Measurements from ENCODE around the gene CCR7.
"Not testable (repeated sequence)": the region's sequence is repeated elsewhere in the genome, so short reads cannot be mapped to it uniquely, and the experiment has no call there.

The CCR7 gene

GRCh38 chr17:40550608-40551007 lies 14.7 kb downstream of the CCR7 start:
- DNase-seq (ENCODE audit: low spot score): no peak

DNA sequence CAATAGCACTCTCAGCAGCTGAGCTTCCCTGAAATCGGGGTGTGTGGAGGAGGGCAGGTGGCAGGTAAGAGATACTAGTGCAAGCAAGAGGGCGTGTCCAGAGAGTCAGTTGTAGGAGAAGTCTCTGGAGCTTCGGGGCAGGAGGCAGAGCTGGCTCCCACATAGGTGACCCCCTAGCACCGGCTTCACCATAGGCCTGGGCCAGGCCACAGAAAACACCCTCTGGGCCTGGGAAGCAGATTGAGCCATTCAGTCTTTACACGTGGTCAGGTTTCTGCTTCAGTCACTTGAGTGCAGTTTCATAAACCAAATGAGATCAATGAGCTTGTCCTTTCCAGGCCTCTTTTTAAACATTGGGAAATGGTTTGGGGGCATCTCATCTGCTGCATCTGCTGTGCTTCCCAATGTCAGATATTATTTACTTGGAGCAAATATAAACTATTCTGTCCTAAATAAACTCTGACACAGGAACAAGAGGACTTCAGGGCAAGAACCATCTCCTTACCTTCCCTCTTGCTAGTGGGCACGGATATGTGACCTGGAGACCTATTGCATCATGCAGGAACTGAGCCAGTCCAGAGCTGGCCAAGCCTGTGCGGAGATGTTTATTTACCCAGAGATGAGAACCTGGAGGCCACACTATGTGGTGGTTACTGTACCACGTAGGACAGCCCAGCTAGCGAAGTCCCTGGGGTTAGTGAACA lies 16.1 kb downstream of the CCR7 start:
- DNase-seq (ENCODE audit: low spot score): no peak

GRCh38 chr17:40548491-40548981 lies 16.7 kb downstream of the CCR7 start:
- DNase-seq (ENCODE audit: low spot score): no peak

- no peak for DNase-seq (ENCODE audit: low spot score)
Measured at GRCh38 chr17:40547785-40548478, 17.3 kb downstream of the CCR7 start.

DNA sequence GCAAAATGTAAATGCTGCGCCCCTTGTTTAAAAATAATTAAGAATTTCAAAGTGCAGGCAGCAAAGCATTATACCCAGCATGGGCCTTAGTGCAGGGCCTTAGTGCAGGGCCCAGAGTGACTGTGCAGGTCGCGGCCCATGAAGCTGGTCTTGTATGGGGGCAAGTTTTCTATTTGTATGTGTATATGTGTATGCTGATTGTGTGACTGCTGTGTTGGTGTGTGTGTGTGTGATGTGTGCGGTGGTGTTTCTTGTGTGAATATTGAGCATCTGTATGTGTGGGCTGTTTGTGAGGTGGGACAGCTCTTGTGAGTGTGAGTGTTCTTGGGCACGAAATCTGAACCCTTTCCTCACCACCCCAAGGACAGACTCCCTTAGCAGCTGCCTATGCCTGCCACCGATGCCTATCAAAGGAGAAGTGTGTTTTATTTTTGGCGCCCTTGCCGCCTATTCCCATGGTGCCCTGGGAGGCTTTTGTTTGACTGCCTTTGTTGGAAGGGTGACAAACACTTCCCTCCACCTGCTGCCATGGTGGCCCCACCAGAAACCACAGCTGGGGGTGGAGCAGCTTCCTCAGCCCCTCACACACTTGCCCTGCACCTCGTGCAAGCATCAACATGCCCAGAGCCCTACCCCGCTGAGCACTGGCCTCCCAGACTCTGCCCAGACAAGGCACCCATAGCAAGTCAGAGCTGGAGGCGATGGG lies 18.0 kb downstream of the CCR7 start:
- DNase-seq (ENCODE audit: low spot score): no peak

DNA sequence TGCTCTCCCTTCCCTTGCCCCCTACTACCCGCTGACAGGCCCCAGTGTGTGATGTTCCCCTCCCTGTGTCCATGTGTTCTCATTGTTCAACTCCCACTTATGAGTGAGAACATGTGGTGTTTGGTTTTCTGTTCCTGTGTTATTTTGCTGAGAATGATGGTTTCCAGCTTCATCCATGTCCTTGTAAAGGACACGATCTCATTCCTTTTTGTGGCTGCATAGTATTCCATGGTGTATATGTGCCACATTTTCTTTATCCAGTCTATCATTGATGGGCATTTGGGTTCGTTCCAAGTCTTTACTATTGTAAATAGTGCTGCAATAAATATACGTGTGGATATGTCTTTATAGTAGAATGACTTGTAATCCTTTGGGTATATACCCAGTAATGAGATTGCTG lies 18.8 kb downstream of the CCR7 start:
- not testable (repeated sequence) for DNase-seq (ENCODE audit: low spot score)

DNA sequence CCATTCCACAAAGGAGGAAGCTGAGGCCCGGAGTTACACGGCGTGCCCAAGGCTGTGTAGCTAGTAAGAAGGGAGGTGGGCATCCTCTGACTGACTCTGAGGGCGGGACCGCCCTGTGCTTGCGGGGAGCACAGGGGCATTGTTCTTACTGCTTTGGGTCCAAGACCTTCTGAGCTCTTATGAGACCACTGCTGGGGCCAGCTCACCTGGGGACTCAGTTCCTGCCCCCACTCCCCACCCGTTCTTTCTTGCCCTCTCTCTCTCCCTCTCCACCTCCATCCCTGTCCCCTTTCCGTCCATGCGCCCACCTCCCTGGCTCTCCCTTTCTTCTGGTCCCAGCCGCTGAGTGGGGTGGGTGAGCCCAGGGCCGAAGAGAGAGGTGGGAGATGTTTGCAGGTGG lies 19.6 kb downstream of the CCR7 start:
- no peak for DNase-seq (ENCODE audit: low spot score)

DNA sequence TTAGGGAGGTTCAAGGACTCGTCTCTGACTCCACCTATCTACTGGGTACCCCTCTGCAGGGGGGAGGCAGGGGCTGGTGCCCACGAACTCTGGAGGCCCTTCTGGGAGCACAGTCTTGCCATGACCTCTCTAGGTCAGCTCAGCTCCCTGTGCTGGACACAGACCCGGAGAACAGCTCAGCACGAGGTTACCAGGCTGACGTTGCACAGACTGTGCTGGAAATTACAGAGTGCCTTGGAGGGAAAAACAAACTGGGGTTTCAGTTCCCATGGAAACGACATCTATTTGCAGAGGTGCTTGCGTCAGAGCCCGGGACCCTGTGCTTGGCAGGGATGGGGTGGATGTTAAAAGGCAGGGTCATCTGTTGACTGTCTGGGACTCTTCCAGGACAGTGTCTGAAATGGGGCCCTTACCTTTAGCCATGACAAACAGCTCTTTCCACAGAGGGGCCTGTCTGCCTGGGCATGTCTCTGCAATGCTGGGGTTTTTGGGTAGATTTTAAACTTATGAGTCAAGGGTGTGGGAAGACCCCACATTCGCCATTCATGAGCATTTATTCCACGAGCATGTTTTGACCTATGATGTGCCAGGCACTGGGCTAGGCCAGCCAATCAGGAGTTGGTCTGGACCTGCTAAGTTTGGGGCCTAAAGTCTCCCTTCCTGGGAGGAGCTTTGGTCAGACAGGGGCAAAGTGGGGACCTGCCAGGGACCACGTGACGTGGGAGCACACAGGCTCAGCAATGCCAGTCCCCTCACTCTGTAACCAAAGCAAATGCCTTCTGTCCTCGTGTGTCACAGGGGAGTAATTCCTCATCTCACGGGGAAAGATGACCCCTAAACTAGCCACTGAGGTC lies 22.5 kb downstream of the CCR7 start:
- DNase-seq (ENCODE audit: low spot score): no peak

GRCh38 chr17:40541873-40542557 lies 23.3 kb downstream of the CCR7 start:
- DNase-seq (ENCODE audit: low spot score): no peak

DNA sequence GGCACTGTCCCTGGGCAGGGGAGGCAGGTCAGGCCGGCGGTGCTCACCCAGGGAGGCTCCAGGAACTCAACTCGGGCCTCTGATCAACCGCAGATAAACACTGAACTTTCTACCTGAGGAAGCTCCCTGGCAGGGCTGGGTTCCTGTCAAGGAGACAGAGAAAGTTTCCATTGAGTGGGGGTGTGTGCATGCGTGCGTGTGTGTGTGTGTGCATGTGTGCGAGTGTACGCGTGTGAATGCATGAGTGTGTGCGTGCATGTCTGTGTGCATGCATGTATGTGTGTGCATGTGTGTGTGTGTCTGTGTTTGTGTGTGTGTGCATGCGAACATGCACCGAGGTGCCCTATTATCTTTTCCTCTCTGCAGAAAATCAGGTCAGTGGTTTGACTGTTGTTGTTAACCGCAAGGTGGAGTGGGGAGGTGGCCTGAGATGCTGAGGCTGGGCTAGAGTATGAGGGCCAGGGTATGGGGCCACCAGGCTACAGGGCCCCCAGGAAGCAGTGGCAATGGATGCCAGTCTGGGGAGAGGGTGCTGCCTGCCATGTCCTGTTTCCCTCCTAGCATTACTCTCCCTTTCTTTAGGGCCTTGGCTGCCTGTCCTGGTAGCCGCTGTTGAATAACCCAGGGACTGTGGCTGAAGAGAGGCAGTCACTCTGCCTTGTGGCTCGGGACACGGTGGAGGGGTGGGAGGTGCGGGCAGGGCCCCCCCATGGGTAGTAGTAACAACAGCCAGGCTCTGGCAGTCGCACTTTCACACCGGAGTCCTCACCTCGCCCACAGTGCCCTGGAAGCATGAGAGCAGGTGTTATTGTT lies 24.0 kb downstream of the CCR7 start:
- no peak for DNase-seq (ENCODE audit: low spot score)

DNA sequence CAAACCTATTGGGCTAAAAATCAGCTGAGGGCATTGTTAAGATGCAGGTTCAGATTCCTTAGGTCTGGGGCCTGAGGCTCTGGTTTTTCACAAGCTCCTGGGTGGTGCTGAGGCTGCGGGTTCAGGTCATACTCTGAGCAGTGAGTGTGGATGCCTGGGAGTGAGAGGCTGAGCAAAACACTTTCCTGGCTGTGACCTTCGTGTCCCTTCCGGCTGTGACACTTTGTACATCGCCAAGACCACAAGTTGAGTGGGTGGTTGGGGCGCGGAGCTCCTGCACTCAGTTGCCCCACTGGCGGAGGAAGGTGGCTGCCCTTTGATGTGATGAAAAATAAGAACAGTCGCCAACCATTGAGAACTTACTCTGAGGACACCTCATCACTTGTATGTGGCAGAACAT lies 24.8 kb downstream of the CCR7 start:
- DNase-seq (ENCODE audit: low spot score): no peak

GRCh38 chr17:40539711-40540411 lies 25.4 kb downstream of the CCR7 start:
- DNase-seq (ENCODE audit: low spot score): no peak

- no peak for DNase-seq (ENCODE audit: low spot score)
Measured at GRCh38 chr17:40538936-40539705, 26.2 kb downstream of the CCR7 start.

DNA sequence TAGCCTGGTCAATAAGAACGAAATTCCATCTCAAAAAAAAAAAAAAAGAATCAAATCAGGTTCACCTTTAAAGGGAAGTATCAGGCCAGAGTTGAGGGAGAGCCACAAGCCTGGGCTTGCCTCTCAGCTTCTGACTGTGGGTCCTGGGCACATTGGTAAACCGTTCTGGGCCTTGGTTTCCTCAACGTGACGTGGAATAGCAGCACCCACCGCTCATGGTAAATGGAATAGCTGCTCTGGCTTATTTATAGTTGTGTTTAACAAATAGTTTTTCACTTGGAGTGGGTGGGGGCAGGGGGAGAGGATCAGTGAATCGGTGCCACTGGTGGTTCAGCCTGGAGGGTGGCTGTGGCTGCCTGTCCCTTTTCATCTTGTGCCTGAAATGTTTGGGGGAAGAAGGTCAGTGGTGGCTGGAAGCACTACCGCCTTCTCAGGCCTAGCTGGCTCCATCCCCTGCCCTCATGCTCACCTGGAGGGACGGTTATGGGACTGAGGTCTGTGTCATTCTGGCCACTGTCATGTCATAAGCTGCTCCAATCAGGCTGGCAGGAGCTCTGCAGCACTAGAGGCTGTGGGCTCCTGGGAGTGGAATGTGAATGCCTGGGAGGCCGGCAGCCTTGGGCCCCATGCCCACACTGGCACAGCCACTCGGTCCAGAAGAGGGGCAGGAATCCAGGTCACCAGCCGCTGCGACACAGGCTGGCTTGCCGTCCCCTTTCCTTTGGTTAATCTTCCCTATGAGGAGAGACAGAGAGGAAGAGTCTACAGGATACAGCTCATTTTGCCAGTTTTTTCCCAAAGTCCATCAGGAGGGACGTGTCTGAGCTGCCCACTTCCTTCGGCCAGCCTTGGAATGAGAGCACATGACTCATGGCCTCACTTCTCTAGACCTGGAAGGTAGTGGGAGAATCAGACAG lies 27.0 kb downstream of the CCR7 start:
- DNase-seq (ENCODE audit: low spot score): no peak

- no peak for DNase-seq (ENCODE audit: low spot score)
Measured at GRCh38 chr17:40536295-40537171, 28.7 kb downstream of the CCR7 start.

- DNase-seq (ENCODE audit: low spot score): no peak
Measured at GRCh38 chr17:40535924-40536294, 29.4 kb downstream of the CCR7 start.

DNA sequence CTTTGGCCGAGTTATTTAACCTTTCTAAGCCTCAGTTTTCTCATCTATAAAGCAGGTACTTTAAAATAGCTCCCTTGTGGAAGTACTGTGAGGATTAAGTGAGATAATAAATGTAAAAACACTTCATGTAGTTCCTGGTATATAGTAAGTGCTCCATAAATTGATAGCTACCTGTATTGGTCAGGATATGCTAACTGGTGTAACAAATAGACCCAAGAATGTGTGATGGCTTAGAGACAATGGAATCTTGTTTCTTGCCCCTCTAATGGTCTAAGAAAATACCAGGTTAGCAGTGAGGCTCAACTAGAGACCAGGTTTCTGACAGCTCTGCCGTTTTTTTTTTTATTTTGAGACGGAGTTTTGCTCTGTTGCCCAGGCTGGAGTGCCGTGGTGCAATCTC lies 29.8 kb downstream of the CCR7 start:
- DNase-seq (ENCODE audit: low spot score): no peak
